SK-N-SH (cell line): ENCODE data around the gene PPP5C. TPM values are rescaled to one million over a fixed set of nuclear protein-coding genes. Genes with fewer than 3 reads are reported as not detected.
"Not testable (repeated sequence)": the region's sequence is repeated elsewhere in the genome, so short reads cannot be mapped to it uniquely, and the experiment has no call there.

Source experiments
- CTCF ChIA-PET: fragments of 300-600, 350-600 bp; formaldehyde crosslinking; extraction: SDS; loops from one replicate; lab custom pipeline; 2021; lab: Yijun Ruan, JAX
- POLR2A ChIA-PET: fragments of 350-600 bp; sonication (Branson Sonifier 250); formaldehyde crosslinking; extraction: SDS; loops from one replicate; lab custom pipeline; 2020; ENCODE audit warnings: antibody characterized with exemption, inconsistent platforms; lab: Yijun Ruan, JAX
- DNase-seq: peaks from one replicate; pipeline ENCODE4 v3.0.0; 2012
- H2AFZ ChIP-seq: fragments of 200-600 bp; sonication (generic); 2 replicates; pipeline ENCODE4 v1.8.1; 2016; ENCODE audit warnings: antibody characterized with exemption, mild to moderate bottlenecking, low read depth
- H3F3A ChIP-seq: fragments of 200-600 bp; sonication (generic); replicated peaks from 2 replicates; pipeline ENCODE3; 2016; ENCODE audit warnings: antibody characterized with exemption, mild to moderate bottlenecking; ENCODE audit not compliant: insufficient read depth
- H3K27ac ChIP-seq, 2 experiments: fragments of 200-500 bp in 1 of 2; fragments of 200-600 bp in 1 of 2; sonication (Bioruptor generic) in 1 of 2; sonication (generic), shearing (Covaris generic) in 1 of 2; 2 replicates each; pipeline versions ENCODE4 v1.5.1 to v1.6.1; 2014 to 2016; ENCODE audit warnings: low read depth in 2 of 2, inconsistent platforms in 1 of 2, low read length in 1 of 2, mild to moderate bottlenecking in 1 of 2, mixed read lengths in 1 of 2
- H3K27me3 ChIP-seq: fragments of 200-600 bp; sonication (generic), shearing (Covaris generic); 2 replicates; pipeline ENCODE4 v1.6.1; 2016; ENCODE audit warnings: mixed run types; ENCODE audit not compliant: insufficient read depth
- H3K36me3 ChIP-seq, 2 experiments: fragments of 200-500 bp in 1 of 2; fragments of 200-600 bp in 1 of 2; sonication (Bioruptor generic) in 1 of 2; sonication (generic) in 1 of 2; replicated peaks in 1 of 2; 2 replicates each; pipeline versions ENCODE3 to v1.5.1; 2014 to 2016; ENCODE audit warnings: low read length in 1 of 2, mild to moderate bottlenecking in 1 of 2; ENCODE audit not compliant: insufficient read depth in 2 of 2, control insufficient read depth in 1 of 2
- H3K4me1 ChIP-seq, 2 experiments: fragments of 200-500 bp in 1 of 2; fragments of 200-600 bp in 1 of 2; sonication (Bioruptor generic) in 1 of 2; sonication (generic), shearing (Covaris generic) in 1 of 2; 2 replicates each; pipeline versions ENCODE4 v1.5.1 to v1.6.1; 2014 to 2016; ENCODE audit warnings: low read depth in 1 of 2, low read length in 1 of 2, mixed run types in 1 of 2; ENCODE audit not compliant: insufficient read depth in 2 of 2, control insufficient read depth in 1 of 2
- H3K4me2 ChIP-seq: fragments of 200-600 bp; sonication (generic), shearing (Covaris generic); 2 replicates; pipeline ENCODE4 v1.6.1; 2017; ENCODE audit warnings: mixed run types
- H3K4me3 ChIP-seq, 2 experiments: fragments of 200-500 bp in 1 of 2; fragments of 200-600 bp in 1 of 2; sonication (Bioruptor generic) in 1 of 2; sonication (generic), shearing (Covaris generic) in 1 of 2; 2 replicates each; pipeline versions ENCODE4 v1.5.1 to v1.8.1; 2014 to 2016; ENCODE audit warnings: low read depth in 2 of 2, inconsistent platforms in 1 of 2, low read length in 1 of 2, mild to moderate bottlenecking in 1 of 2, mixed read lengths in 1 of 2, moderate library complexity in 1 of 2
- H3K79me2 ChIP-seq: fragments of 200-600 bp; sonication (generic); 2 replicates; pipeline ENCODE4 v1.8.1; 2017; ENCODE audit warnings: mild to moderate bottlenecking; ENCODE audit not compliant: insufficient read depth
- H3K9ac ChIP-seq: fragments of 200-600 bp; sonication (generic); 2 replicates; pipeline ENCODE4 v1.6.1; 2017; ENCODE audit warnings: mixed run types
- H3K9me2 ChIP-seq: fragments of 200-600 bp; sonication (generic); 2 replicates; pipeline ENCODE4 v1.6.1; 2017; ENCODE audit warnings: mixed run types
- H3K9me3 ChIP-seq: fragments of 200-600 bp; sonication (generic); 2 replicates; pipeline ENCODE4 v1.6.1; 2017; ENCODE audit warnings: mixed run types, mild to moderate bottlenecking, moderate library complexity
- H4K20me1 ChIP-seq: fragments of 200-600 bp; sonication (generic); 2 replicates; pipeline ENCODE4 v1.6.1; 2017; ENCODE audit warnings: mild to moderate bottlenecking, mixed run types; ENCODE audit not compliant: insufficient read depth
- ELF1 ChIP-seq: IDR thresholded peaks from 2 replicates; pipeline ENCODE4 v1.4.0; 2012
- FOXJ3 ChIP-seq: sonication (generic); formaldehyde crosslinking; IDR thresholded peaks from 2 replicates; pipeline ENCODE4 v1.5.1; 2020; ENCODE audit warnings: mild to moderate bottlenecking, missing genetic modification reagents
- FOXM1 ChIP-seq: IDR thresholded peaks from 2 replicates; pipeline ENCODE4 v1.4.0; 2012; ENCODE audit warnings: low read depth, mild to moderate bottlenecking
- JUND ChIP-seq: IDR thresholded peaks from 2 replicates; pipeline ENCODE4 v1.4.0; 2012
- MXI1 ChIP-seq: IDR thresholded peaks from 2 replicates; pipeline ENCODE4 v1.6.1; 2012; ENCODE audit warnings: mild to moderate bottlenecking, low read depth, low read length, improper control_type of control experiment
- RAD21 ChIP-seq: IDR thresholded peaks from 2 replicates; pipeline ENCODE4 v1.6.1; 2012; ENCODE audit warnings: mild to moderate bottlenecking, low read length
- RCOR1 ChIP-seq: fragments of 150-350 bp; IDR thresholded peaks from 2 replicates; pipeline ENCODE4 v1.6.1; 2017; ENCODE audit warnings: antibody characterized with exemption, low read length
- RFX5 ChIP-seq: IDR thresholded peaks from 2 replicates; pipeline ENCODE4 v1.6.1; 2012; ENCODE audit warnings: mild to moderate bottlenecking, improper control_type of control experiment, low read length
- RXRA ChIP-seq: IDR thresholded peaks from 2 replicates; pipeline ENCODE4 v1.4.0; 2012; ENCODE audit warnings: low read depth, mild to moderate bottlenecking, borderline replicate concordance
- SIN3A ChIP-seq: IDR thresholded peaks from 2 replicates; pipeline ENCODE4 v1.6.1; 2012; ENCODE audit warnings: low read depth, mild to moderate bottlenecking, low read length, moderate library complexity, borderline replicate concordance
- SMC3 ChIP-seq: IDR thresholded peaks from 2 replicates; pipeline ENCODE4 v1.6.1; 2012; ENCODE audit warnings: low read depth, low read length, improper control_type of control experiment
- TAF1 ChIP-seq: IDR thresholded peaks from 2 replicates; pipeline ENCODE4 v1.6.1; 2012; ENCODE audit warnings: low read depth, mild to moderate bottlenecking, low read length, moderate library complexity, borderline replicate concordance
- TEAD4 ChIP-seq: IDR thresholded peaks from 2 replicates; pipeline ENCODE4 v1.4.0; 2012; ENCODE audit warnings: mild to moderate bottlenecking, borderline replicate concordance; ENCODE audit not compliant: insufficient read depth
- YY1 ChIP-seq: IDR thresholded peaks from 2 replicates; pipeline ENCODE4 v1.4.0; 2012; ENCODE audit warnings: low read depth, mild to moderate bottlenecking
- WGBS: methylation state at CpG from one replicate; pipeline ENCODE4 v1.1.6; 2017; ENCODE audit warnings: low lambda C conversion rate; 5-methylcytosine and 5-hydroxymethylcytosine counted together
- polyA plus RNA-seq, 3 experiments: library from polyadenylated mRNA; depleted of rRNA; stranded (reverse); fragments of >200 nt; gene quantifications; 2 replicates each; pipeline ENCODE4 v1.2.3, GENCODE V29; 2012
- TF ChIP-seq, protein P1 (sequence below): IDR thresholded peaks from 2 replicates; pipeline ENCODE4 v1.4.0; 2012; ENCODE audit warnings: low read depth, borderline replicate concordance
- TF ChIP-seq, protein P2 (sequence below): IDR thresholded peaks from 2 replicates; pipeline ENCODE4; 2012
- TF ChIP-seq, protein P3 (sequence below): fragments of 150-350 bp; IDR thresholded peaks from 2 replicates; pipeline ENCODE4 v1.6.1; 2017; ENCODE audit warnings: antibody characterized with exemption, low read length, low read depth, borderline replicate concordance

Gene PPP5C
- polyA plus RNA-seq, 1 of the 3 experiments (the other 2 are of a cell fraction): 162 TPM

DNA sequence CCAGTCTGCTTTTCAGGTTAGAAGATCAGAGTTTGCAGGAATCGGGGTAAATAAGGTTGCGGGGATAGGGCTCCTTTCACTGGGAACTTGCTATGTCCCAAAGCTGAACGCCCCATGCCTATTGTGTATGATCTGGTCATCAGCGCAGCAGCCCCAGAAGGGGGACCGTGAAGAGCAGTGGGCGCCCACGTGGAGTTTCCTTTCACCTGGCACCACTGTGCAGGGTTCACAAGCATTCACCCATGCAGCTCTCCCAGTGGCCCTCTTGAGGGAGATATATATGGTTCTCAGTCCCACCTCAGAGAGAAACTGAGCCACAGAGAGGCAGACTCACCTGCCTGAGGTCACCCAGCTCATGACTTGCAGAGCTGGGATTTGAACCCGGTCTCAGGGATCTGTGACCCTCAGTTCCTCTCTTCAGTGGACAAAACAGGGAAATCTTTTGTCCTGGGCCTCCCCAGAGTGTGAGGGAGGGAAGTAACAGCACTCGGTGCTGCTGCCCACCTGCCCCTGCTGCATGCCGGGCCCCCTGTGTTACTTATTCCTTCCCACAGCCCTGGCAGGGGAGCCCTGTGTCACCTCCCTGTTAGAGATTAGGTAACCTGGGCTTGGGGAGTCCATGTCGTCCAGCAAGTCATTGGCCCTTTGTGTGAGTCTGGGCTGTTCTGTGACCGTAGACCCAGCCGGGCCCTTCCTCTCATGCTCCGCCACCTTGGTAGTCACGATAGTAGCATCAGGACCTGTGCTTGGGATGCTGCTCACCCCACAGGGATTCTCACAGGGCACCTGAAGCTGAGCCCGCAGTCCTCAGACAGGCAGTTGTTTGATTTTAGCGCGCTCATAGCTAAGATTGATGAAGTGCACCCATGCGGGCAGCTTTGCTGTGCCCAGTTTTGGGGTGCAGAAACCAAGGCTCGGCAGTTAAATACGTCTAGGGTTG is 27.9 kb downstream of the PPP5C start:
- CTCF ChIA-PET: interaction anchor here (0.7 to 5.0 kb wide), 5 partner anchors 20 to 139 kb away, joined by 3 to 27 read pairs (median 5); partner anchors contain the start of gene PPP5C
- Histone ChIP-seq H3K79me2 (peaks cover 51% of the 10 kb centered on the region), H3K9ac (no peak overlapping the region), H3K36me3 (peaks cover 26 to 28% of the 10 kb centered on the region in 2 experiments), H3K4me3 (no peak overlapping the region), H3K9me3 (no peaks in the 10 kb centered on the region), H3K9me2 (no peaks in the 10 kb centered on the region), H3K27ac (peak overlapping the region; percentile 63 to 67; a peak in 2 of 4 replicates), H3K4me2 (peak overlapping the region; percentile 67; the same call in 1 of the 2 replicates), H3K27me3 (no peaks in the 10 kb centered on the region)
- TF ChIP-seq, protein P1, sequence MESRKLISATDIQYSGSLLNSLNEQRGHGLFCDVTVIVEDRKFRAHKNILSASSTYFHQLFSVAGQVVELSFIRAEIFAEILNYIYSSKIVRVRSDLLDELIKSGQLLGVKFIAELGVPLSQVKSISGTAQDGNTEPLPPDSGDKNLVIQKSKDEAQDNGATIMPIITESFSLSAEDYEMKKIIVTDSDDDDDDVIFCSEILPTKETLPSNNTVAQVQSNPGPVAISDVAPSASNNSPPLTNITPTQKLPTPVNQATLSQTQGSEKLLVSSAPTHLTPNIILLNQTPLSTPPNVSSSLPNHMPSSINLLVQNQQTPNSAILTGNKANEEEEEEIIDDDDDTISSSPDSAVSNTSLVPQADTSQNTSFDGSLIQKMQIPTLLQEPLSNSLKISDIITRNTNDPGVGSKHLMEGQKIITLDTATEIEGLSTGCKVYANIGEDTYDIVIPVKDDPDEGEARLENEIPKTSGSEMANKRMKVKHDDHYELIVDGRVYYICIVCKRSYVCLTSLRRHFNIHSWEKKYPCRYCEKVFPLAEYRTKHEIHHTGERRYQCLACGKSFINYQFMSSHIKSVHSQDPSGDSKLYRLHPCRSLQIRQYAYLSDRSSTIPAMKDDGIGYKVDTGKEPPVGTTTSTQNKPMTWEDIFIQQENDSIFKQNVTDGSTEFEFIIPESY: no peak
- TF ChIP-seq FOXJ3 (CRISPR knock-in tag) (no peak), YY1 (no peak), TEAD4 (no peak), RCOR1 (no peak), SMC3 (no peak), RFX5 (no peak), ELF1 (no peak), JUND (no peak), SIN3A (no peak), RAD21 (no peak), FOXM1 (no peak), TAF1 (no peak), MXI1 (no peak), RXRA (no peak)
- TF ChIP-seq, protein P2, sequence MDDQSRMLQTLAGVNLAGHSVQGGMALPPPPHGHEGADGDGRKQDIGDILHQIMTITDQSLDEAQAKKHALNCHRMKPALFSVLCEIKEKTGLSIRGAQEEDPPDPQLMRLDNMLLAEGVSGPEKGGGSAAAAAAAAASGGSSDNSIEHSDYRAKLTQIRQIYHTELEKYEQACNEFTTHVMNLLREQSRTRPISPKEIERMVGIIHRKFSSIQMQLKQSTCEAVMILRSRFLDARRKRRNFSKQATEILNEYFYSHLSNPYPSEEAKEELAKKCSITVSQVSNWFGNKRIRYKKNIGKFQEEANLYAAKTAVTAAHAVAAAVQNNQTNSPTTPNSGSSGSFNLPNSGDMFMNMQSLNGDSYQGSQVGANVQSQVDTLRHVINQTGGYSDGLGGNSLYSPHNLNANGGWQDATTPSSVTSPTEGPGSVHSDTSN: no peak
- TF ChIP-seq, protein P3, sequence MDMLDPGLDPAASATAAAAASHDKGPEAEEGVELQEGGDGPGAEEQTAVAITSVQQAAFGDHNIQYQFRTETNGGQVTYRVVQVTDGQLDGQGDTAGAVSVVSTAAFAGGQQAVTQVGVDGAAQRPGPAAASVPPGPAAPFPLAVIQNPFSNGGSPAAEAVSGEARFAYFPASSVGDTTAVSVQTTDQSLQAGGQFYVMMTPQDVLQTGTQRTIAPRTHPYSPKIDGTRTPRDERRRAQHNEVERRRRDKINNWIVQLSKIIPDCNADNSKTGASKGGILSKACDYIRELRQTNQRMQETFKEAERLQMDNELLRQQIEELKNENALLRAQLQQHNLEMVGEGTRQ: no peak
- TF ChIP-seq, all 33 proteins: peak for 0
- 89% methylated on average over 15 of the region's 21 CpGs for WGBS
- DNase-seq: no peak
- POLR2A ChIA-PET: no interaction called here
- H2AFZ ChIP-seq: no peak overlapping the region
- peaks cover 45% of the 10 kb centered on the region for H4K20me1 ChIP-seq
- H3F3A ChIP-seq: peaks cover 19% of the 10 kb centered on the region
- H3K4me1 ChIP-seq: peaks cover 30 to 48% of the 10 kb centered on the region in 2 experiments

DNA sequence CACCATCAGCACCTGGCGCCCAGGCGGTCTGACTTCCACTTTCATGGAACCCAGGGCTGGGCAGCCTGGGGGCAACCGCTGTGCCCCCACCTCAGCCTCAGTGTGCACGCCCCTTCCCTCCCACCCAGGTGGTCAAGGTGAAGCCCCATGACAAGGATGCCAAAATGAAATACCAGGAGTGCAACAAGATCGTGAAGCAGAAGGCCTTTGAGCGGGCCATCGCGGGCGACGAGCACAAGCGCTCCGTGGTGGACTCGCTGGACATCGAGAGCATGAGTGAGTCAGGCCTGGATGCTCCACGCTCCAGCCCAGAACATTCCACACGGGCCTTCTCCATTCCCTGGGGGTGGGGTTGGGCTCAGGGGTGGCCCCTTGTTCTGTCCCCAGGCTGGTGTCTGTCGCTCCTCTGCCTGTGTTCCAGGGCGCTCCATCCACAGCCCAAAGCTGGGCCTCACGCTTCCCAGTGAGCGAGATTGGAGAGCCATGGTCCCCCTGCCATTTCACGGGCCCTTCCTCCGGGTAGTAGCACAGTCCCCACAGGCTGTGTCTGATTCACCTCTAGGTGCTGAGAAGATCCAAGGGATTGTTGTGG is 28.7 kb downstream of the PPP5C start:
- peaks cover 30 to 48% of the 10 kb centered on the region in 2 experiments for H3K4me1 ChIP-seq
- peaks cover 45% of the 10 kb centered on the region for H4K20me1 ChIP-seq
- H3K9ac ChIP-seq, H3K4me2 ChIP-seq, H3K9me3 ChIP-seq, DNase-seq, H3K9me2 ChIP-seq, H3K27me3 ChIP-seq, H3K27ac ChIP-seq, POLR2A ChIA-PET, H2AFZ ChIP-seq, H3K4me3 ChIP-seq: not testable (repeated sequence)
- peaks cover 52% of the 10 kb centered on the region for H3K79me2 ChIP-seq
- CTCF ChIA-PET: interaction anchor here (2.5 to 5.0 kb wide), 2 partner anchors 20 to 94 kb away, joined by 12 to 27 read pairs; no protein-coding TSS in a partner anchor
- peaks cover 19% of the 10 kb centered on the region for H3F3A ChIP-seq
- WGBS: 93% methylated on average over 16 of the region's 22 CpGs
- peaks cover 29 to 35% of the 10 kb centered on the region in 2 experiments for H3K36me3 ChIP-seq
